HUES64 (cell line): ENCODE measurements around the gene TEX36.

Source experiments
- H3K27ac ChIP-seq: 2 replicates; pipeline ENCODE4 v1.7.0; 2013; ENCODE audit warnings: low read depth, low read length, inconsistent platforms
- H3K27me3 ChIP-seq: 2 replicates; pipeline ENCODE4 v1.6.1; 2013; ENCODE audit warnings: mild to moderate bottlenecking, low read length; ENCODE audit not compliant: insufficient read depth
- H3K36me3 ChIP-seq: 2 replicates; pipeline ENCODE4 v1.6.1; 2013; ENCODE audit warnings: mild to moderate bottlenecking, low read length; ENCODE audit not compliant: insufficient read depth
- H3K4me1 ChIP-seq: 2 replicates; pipeline ENCODE4 v1.6.1; 2013; ENCODE audit warnings: mild to moderate bottlenecking, low read length, moderate library complexity; ENCODE audit not compliant: insufficient read depth
- H3K4me3 ChIP-seq: 2 replicates; pipeline ENCODE4 v1.5.1; 2013; ENCODE audit warnings: mild to moderate bottlenecking, low read length, moderate library complexity
- H3K9ac ChIP-seq: 2 replicates; pipeline ENCODE4 v1.6.1; 2013; ENCODE audit warnings: mild to moderate bottlenecking, low read depth, low read length
- H3K9me3 ChIP-seq: 2 replicates; pipeline ENCODE4 v1.6.1; 2013; ENCODE audit warnings: low read depth, low read length; ENCODE audit not compliant: insufficient read depth
- WGBS: fragments of 150-250, 120-280 bp; methylation state at CpG from one replicate; pipeline ENCODE4 v1.1.7; 2013; ENCODE audit warnings: missing lambda C conversion rate; 5-methylcytosine and 5-hydroxymethylcytosine counted together

Gene TEX36

GRCh38 chr10:125691160-125691981, 8.4 kb upstream of the TEX36 start:
- no peaks in the 10 kb centered on the region for H3K36me3 ChIP-seq
- H3K9me3 ChIP-seq: no peaks in the 10 kb centered on the region
- H3K27me3 ChIP-seq: no peaks in the 10 kb centered on the region
- peaks cover 5% of the 10 kb centered on the region; the same call in 1 of the 2 replicates for H3K4me1 ChIP-seq
- H3K27ac ChIP-seq: no peak overlapping the region
- H3K9ac ChIP-seq: no peak overlapping the region
- no peak overlapping the region for H3K4me3 ChIP-seq
- 94% methylated on average over 19 of the region's 19 CpGs for WGBS

- Histone ChIP-seq H3K9me3 (no peaks in the 10 kb centered on the region), H3K4me3 (no peak overlapping the region), H3K36me3 (no peaks in the 10 kb centered on the region), H3K27me3 (no peaks in the 10 kb centered on the region), H3K4me1 (peaks cover 5% of the 10 kb centered on the region; the same call in 1 of the 2 replicates), H3K9ac (no peak overlapping the region), H3K27ac (no peak overlapping the region)
- WGBS: 93% methylated on average over 8 of the region's 8 CpGs
Observed at GRCh38 chr10:125689955-125690569, 7.1 kb upstream of the TEX36 start.

GRCh38 chr10:125687507-125688185, 4.7 kb upstream of the TEX36 start:
- 91% methylated on average over 3 of the region's 3 CpGs for WGBS
- H3K9me3 ChIP-seq: no peaks in the 10 kb centered on the region

GRCh38 chr10:125684581-125684980, 1.6 kb upstream of the TEX36 start:
- H3K4me1 ChIP-seq: no peaks in the 10 kb centered on the region
- no peak overlapping the region for H3K4me3 ChIP-seq
- 86% methylated on average over 5 of the region's 5 CpGs for WGBS
- no peak overlapping the region for H3K27ac ChIP-seq
- H3K9ac ChIP-seq: no peak overlapping the region
- no peaks in the 10 kb centered on the region for H3K36me3 ChIP-seq
- no peaks in the 10 kb centered on the region for H3K9me3 ChIP-seq
- no peaks in the 10 kb centered on the region for H3K27me3 ChIP-seq

More at GRCh38 chr10:125687507-125688185, 4.7 kb upstream of the TEX36 start:
- Histone ChIP-seq H3K27me3 (no peaks in the 10 kb centered on the region), H3K4me3 (no peak overlapping the region), H3K4me1 (no peaks in the 10 kb centered on the region), H3K27ac (no peak overlapping the region), H3K36me3 (no peaks in the 10 kb centered on the region), H3K9ac (no peak overlapping the region)

- no peak overlapping the region for H3K27ac ChIP-seq
- H3K4me3 ChIP-seq: no peak overlapping the region
- no peak overlapping the region for H3K9ac ChIP-seq
- WGBS: 94% methylated on average over 7 of the region's 7 CpGs
- H3K36me3 ChIP-seq: no peaks in the 10 kb centered on the region
- no peaks in the 10 kb centered on the region for H3K4me1 ChIP-seq
- no peaks in the 10 kb centered on the region for H3K27me3 ChIP-seq
- no peaks in the 10 kb centered on the region for H3K9me3 ChIP-seq
Observed at GRCh38 chr10:125683821-125684220, 858 bp upstream of the TEX36 start.

- Histone ChIP-seq H3K9me3 (no peaks in the 10 kb centered on the region), H3K27ac (no peak overlapping the region), H3K4me3 (no peak overlapping the region), H3K9ac (no peak overlapping the region), H3K4me1 (no peaks in the 10 kb centered on the region), H3K27me3 (no peaks in the 10 kb centered on the region), H3K36me3 (no peaks in the 10 kb centered on the region)
- WGBS: 91% methylated on average over 11 of the region's 11 CpGs
Observed at GRCh38 chr10:125679436-125679835, 3.5 kb downstream of the TEX36 start.

GRCh38 chr10:125672884-125673283, 10.1 kb downstream of the TEX36 start:
- Histone ChIP-seq H3K4me3 (no peak overlapping the region), H3K9me3 (0 out of 2 replicates have a peak, but pooled peaks cover 2% of the 10 kb centered on the region), H3K27me3 (no peaks in the 10 kb centered on the region), H3K27ac (no peak overlapping the region), H3K9ac (no peak overlapping the region), H3K4me1 (no peaks in the 10 kb centered on the region), H3K36me3 (no peaks in the 10 kb centered on the region)
- WGBS: 89% methylated on average over 1 of the region's 1 CpG

GRCh38 chr10:125662584-125662983, 20.4 kb downstream of the TEX36 start:
- Histone ChIP-seq H3K36me3 (no peaks in the 10 kb centered on the region), H3K9ac (no peak overlapping the region), H3K4me1 (no peaks in the 10 kb centered on the region), H3K4me3 (no peak overlapping the region), H3K27me3 (no peaks in the 10 kb centered on the region), H3K27ac (no peak overlapping the region), H3K9me3 (no peaks in the 10 kb centered on the region)
- WGBS: 97% methylated on average over 2 of the region's 2 CpGs

- Histone ChIP-seq H3K4me3 (no peak overlapping the region), H3K36me3 (no peaks in the 10 kb centered on the region), H3K9ac (no peak overlapping the region), H3K4me1 (no peaks in the 10 kb centered on the region), H3K27ac (no peak overlapping the region), H3K9me3 (no peaks in the 10 kb centered on the region), H3K27me3 (no peaks in the 10 kb centered on the region)
- 75% methylated on average over 6 of the region's 7 CpGs for WGBS
Observed at GRCh38 chr10:125661941-125662515, 20.9 kb downstream of the TEX36 start.

- H3K36me3 ChIP-seq: no peaks in the 10 kb centered on the region
- no peaks in the 10 kb centered on the region for H3K27me3 ChIP-seq
- no peaks in the 10 kb centered on the region for H3K4me1 ChIP-seq
- no peaks in the 10 kb centered on the region for H3K9me3 ChIP-seq
- no peak overlapping the region for H3K9ac ChIP-seq
- no peak overlapping the region for H3K27ac ChIP-seq
- no peak overlapping the region for H3K4me3 ChIP-seq
- 90% methylated on average over 12 of the region's 12 CpGs for WGBS
Observed at GRCh38 chr10:125661431-125661940, 21.5 kb downstream of the TEX36 start.

GRCh38 chr10:125659071-125659470, 23.9 kb downstream of the TEX36 start:
- Histone ChIP-seq H3K9me3 (no peaks in the 10 kb centered on the region), H3K27me3 (no peaks in the 10 kb centered on the region), H3K9ac (no peak overlapping the region), H3K27ac (no peak overlapping the region), H3K4me1 (no peaks in the 10 kb centered on the region), H3K4me3 (no peak overlapping the region), H3K36me3 (no peaks in the 10 kb centered on the region)
- WGBS: no CpG with 5 or more reads among the region's 1 CpG
